ENCODE data around the gene PHACTR3.

GRCh38 chr20:59825944-59826759 is 221.8 kb downstream of the PHACTR3 start:
- TF ChIP-seq ZFX (IDR thresholded peaks at IDR 0.05), result no peak
- TF ChIP-seq CTCF (conservative IDR thresholded peaks at IDR 0.05), result no peak

All from C4-2B (cell line).